ENCODE data around the gene ORC6. TPM values are rescaled to one million over a fixed set of nuclear protein-coding genes. Genes with fewer than 3 reads are reported as not detected.

Gene ORC6
- total and polyA plus RNA-seq, 2 experiments from 2014 or later: 15.4 to 15.8 TPM

DNA sequence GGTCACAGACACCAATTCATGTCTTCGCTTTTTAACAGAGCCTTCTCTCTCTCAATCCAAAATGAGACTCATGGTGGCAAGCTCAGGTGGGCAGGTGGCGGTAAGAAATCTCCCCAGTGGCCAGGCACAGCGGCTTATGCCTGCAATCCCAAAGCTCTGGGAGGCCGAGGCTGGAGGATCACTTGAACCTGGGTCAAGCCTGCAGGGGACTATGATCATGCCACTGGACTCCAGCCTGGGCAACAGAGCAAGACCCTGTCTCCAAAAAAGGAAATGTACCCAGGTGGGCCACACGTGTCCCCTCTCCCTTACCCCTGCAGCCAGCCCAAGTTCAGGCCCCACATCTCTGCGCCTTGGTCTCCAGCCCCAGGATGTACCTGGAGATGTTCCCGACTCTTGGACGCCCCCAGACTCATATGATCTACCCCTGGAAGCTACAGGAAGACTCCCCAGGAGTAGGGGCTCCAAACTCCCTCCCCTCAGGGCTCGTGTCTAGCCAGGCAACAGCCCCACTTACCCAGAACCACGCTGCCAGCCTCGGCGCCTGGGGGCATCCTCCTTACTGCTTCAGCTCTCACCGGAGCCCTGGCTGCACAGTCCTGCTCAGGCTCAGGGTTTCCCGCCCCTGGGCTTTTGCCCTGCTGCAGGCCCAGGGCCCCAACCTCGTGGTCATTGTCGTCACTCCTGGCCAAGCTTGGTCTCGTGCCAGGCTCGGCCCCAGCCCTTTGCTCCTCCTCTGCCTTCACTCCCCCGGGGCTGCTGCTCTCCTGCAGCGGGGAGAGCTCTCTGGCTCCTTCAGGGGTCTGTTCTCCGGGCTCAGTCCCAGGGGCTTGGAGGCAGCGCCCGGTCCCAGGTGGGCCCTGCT, 42.5 kb downstream of the ORC6 start:
- no peak for DNase-seq (ENCODE audit: low spot score)
- 91% methylated on average over 23 of the region's 23 CpGs for WGBS (ENCODE audit: low lambda C conversion rate, missing lambda C conversion rate)
- no peaks in the 10 kb centered on the region for H3K36me3 ChIP-seq (replicated peaks; ENCODE audit: insufficient read depth, low read depth)
- H3K9me3 ChIP-seq (ENCODE audit: low read depth): no peaks in the 10 kb centered on the region
- no peaks in the 10 kb centered on the region for H3K27me3 ChIP-seq
- H2AFZ ChIP-seq: no peak overlapping the region
- H3K27ac ChIP-seq: no peak overlapping the region
- H3K4me3 ChIP-seq: no peak overlapping the region
- no peaks in the 10 kb centered on the region for H3K9me2 ChIP-seq (replicated peaks; ENCODE audit: insufficient read depth)
- H3K4me2 ChIP-seq: no peak overlapping the region
- no peaks in the 10 kb centered on the region for H3K79me2 ChIP-seq
- no peaks in the 10 kb centered on the region for H3K4me1 ChIP-seq (ENCODE audit: insufficient read depth)
- H4K20me1 ChIP-seq (ENCODE audit: insufficient read depth, poor library complexity, severe bottlenecking): no peaks in the 10 kb centered on the region
- TF ChIP-seq EZH2phosphoT487 (IDR thresholded peaks at IDR 0.05; ENCODE audit: low read depth, severe bottlenecking, unreplicated experiment) (no peak), EZH2 (IDR thresholded peaks at IDR 0.05; ENCODE audit: borderline replicate concordance) (no peak)
- TF ChIP-seq, protein P1, sequence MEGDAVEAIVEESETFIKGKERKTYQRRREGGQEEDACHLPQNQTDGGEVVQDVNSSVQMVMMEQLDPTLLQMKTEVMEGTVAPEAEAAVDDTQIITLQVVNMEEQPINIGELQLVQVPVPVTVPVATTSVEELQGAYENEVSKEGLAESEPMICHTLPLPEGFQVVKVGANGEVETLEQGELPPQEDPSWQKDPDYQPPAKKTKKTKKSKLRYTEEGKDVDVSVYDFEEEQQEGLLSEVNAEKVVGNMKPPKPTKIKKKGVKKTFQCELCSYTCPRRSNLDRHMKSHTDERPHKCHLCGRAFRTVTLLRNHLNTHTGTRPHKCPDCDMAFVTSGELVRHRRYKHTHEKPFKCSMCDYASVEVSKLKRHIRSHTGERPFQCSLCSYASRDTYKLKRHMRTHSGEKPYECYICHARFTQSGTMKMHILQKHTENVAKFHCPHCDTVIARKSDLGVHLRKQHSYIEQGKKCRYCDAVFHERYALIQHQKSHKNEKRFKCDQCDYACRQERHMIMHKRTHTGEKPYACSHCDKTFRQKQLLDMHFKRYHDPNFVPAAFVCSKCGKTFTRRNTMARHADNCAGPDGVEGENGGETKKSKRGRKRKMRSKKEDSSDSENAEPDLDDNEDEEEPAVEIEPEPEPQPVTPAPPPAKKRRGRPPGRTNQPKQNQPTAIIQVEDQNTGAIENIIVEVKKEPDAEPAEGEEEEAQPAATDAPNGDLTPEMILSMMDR (IDR thresholded peaks at IDR 0.05; ENCODE audit: poor library complexity): no peak

- no peak for TF ChIP-seq EZH2phosphoT487 (IDR thresholded peaks at IDR 0.05; ENCODE audit: low read depth, severe bottlenecking, unreplicated experiment)
- TF ChIP-seq, protein P1 (IDR thresholded peaks at IDR 0.05; ENCODE audit: poor library complexity): no peak
- no peak for TF ChIP-seq EZH2 (IDR thresholded peaks at IDR 0.05; ENCODE audit: borderline replicate concordance)
Observed at GRCh38 chr16:46732561-46732960, 43.1 kb downstream of the ORC6 start.

GRCh38 chr16:46733319-46733830, 43.9 kb downstream of the ORC6 start:
- Histone ChIP-seq H3K27ac (no peak overlapping the region), H2AFZ (no peak overlapping the region), H3K4me2 (no peak overlapping the region), H3K36me3 (replicated peaks; ENCODE audit: insufficient read depth, low read depth) (no peaks in the 10 kb centered on the region), H4K20me1 (ENCODE audit: insufficient read depth, poor library complexity, severe bottlenecking) (no peaks in the 10 kb centered on the region), H3K4me1 (ENCODE audit: insufficient read depth) (no peaks in the 10 kb centered on the region), H3K27me3 (no peaks in the 10 kb centered on the region), H3K79me2 (no peaks in the 10 kb centered on the region), H3K4me3 (no peak overlapping the region), H3K9me2 (replicated peaks; ENCODE audit: insufficient read depth) (no peaks in the 10 kb centered on the region), H3K9me3 (ENCODE audit: low read depth) (no peaks in the 10 kb centered on the region)
- WGBS (ENCODE audit: low lambda C conversion rate, missing lambda C conversion rate): 88% methylated on average over 9 of the region's 9 CpGs
- TF ChIP-seq, protein P1 (IDR thresholded peaks at IDR 0.05; ENCODE audit: poor library complexity): no peak
- TF ChIP-seq EZH2phosphoT487 (IDR thresholded peaks at IDR 0.05; ENCODE audit: low read depth, severe bottlenecking, unreplicated experiment): no peak
- no peak for TF ChIP-seq EZH2 (IDR thresholded peaks at IDR 0.05; ENCODE audit: borderline replicate concordance)
- DNase-seq (ENCODE audit: low spot score): no peak

More at GRCh38 chr16:46732561-46732960, 43.1 kb downstream of the ORC6 start:
- Histone ChIP-seq H3K36me3 (replicated peaks; ENCODE audit: insufficient read depth, low read depth) (no peaks in the 10 kb centered on the region), H2AFZ (no peak overlapping the region), H3K4me1 (ENCODE audit: insufficient read depth) (no peaks in the 10 kb centered on the region), H3K4me3 (no peak overlapping the region), H3K9me2 (replicated peaks; ENCODE audit: insufficient read depth) (no peaks in the 10 kb centered on the region), H3K79me2 (no peaks in the 10 kb centered on the region), H3K27me3 (no peaks in the 10 kb centered on the region), H4K20me1 (ENCODE audit: insufficient read depth, poor library complexity, severe bottlenecking) (no peaks in the 10 kb centered on the region), H3K27ac (no peak overlapping the region), H3K9me3 (ENCODE audit: low read depth) (no peaks in the 10 kb centered on the region), H3K4me2 (no peak overlapping the region)
- DNase-seq (ENCODE audit: low spot score): no peak
- 86% methylated on average over 4 of the region's 4 CpGs for WGBS (ENCODE audit: low lambda C conversion rate, missing lambda C conversion rate)

Data from hepatocyte (in vitro differentiated cells).